GM12801 (cell line): ENCODE measurements around the gene HPN.

Source experiments
- CTCF ChIP-seq: IDR thresholded peaks from one replicate; pipeline ENCODE4 v1.5.1; 2011; ENCODE audit warnings: control low read depth; ENCODE audit not compliant: insufficient read length; ENCODE audit errors: extremely low read depth

Gene HPN

GRCh38 chr19:35015270-35015953, 26.1 kb upstream of the HPN start:
- no peak for TF ChIP-seq CTCF

- TF ChIP-seq CTCF, result no peak
These were observed 25.6 kb upstream of the HPN start for GRCh38 chr19:35015954-35016351.

GRCh38 chr19:35017507-35017906, 24.0 kb upstream of the HPN start:
- no peak for TF ChIP-seq CTCF

GRCh38 chr19:35018379-35018778, 23.1 kb upstream of the HPN start:
- no peak for TF ChIP-seq CTCF

GRCh38 chr19:35019144-35019543, 22.4 kb upstream of the HPN start:
- TF ChIP-seq CTCF, result no peak

- TF ChIP-seq CTCF, result no peak
These were observed 20.5 kb upstream of the HPN start for GRCh38 chr19:35021016-35021415.

- TF ChIP-seq CTCF, result no peak
These were observed 19.9 kb upstream of the HPN start for GRCh38 chr19:35021596-35021995.
